Panc1 (cell line): ENCODE data around the gene NFATC2IP.

Experiments
- POLR2AphosphoS5 ChIP-seq: IDR thresholded peaks from 2 replicates; pipeline ENCODE4 v1.6.1; 2012; ENCODE audit warnings: mild to moderate bottlenecking, low read depth, low read length, moderate library complexity
- TCF7L2 ChIP-seq: IDR thresholded peaks from 2 replicates; pipeline ENCODE4 v1.6.1; 2011; ENCODE audit warnings: mild to moderate bottlenecking, low read depth, low read length, inconsistent platforms
- TF ChIP-seq, protein P1 (sequence below): fragments of 450-650 bp; IDR thresholded peaks from 2 replicates; pipeline ENCODE4 v1.5.1; 2017; ENCODE audit warnings: mild to moderate bottlenecking
- TF ChIP-seq, protein P2 (sequence below), 2 experiments: IDR thresholded peaks; 2 replicates each; pipeline ENCODE4 v1.6.1; 2011 to 2012; ENCODE audit warnings: low read depth in 2 of 2, control low read depth in 1 of 2, low read length in 1 of 2, mild to moderate bottlenecking in 1 of 2, moderate library complexity in 1 of 2; ENCODE audit not compliant: insufficient read depth in 1 of 2

DNA sequence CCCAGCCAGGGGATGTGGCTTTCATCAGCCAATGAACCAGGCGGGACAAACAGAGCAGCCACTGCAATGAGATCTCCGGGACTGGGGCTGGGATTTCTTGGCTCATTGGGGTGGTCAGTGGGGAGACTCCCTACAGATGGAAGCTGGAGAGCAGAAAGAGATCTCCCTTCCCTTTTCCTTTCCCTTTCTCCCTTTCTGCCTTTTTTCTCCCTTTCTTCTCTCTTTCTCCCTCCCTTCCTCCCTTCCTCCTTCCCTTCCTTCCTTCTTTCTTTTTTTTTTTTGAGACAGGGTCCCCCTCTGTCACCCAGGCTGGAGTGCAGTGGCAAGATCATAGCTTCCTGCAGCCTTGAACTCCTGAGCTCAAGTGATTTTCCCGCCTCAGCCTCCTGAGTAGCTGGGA lies 48.1 kb downstream of the NFATC2IP start:
- TF ChIP-seq, protein P1, sequence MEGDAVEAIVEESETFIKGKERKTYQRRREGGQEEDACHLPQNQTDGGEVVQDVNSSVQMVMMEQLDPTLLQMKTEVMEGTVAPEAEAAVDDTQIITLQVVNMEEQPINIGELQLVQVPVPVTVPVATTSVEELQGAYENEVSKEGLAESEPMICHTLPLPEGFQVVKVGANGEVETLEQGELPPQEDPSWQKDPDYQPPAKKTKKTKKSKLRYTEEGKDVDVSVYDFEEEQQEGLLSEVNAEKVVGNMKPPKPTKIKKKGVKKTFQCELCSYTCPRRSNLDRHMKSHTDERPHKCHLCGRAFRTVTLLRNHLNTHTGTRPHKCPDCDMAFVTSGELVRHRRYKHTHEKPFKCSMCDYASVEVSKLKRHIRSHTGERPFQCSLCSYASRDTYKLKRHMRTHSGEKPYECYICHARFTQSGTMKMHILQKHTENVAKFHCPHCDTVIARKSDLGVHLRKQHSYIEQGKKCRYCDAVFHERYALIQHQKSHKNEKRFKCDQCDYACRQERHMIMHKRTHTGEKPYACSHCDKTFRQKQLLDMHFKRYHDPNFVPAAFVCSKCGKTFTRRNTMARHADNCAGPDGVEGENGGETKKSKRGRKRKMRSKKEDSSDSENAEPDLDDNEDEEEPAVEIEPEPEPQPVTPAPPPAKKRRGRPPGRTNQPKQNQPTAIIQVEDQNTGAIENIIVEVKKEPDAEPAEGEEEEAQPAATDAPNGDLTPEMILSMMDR, result no peak
- TF ChIP-seq TCF7L2, result no peak
- TF ChIP-seq POLR2AphosphoS5, result no peak
- TF ChIP-seq, protein P2, sequence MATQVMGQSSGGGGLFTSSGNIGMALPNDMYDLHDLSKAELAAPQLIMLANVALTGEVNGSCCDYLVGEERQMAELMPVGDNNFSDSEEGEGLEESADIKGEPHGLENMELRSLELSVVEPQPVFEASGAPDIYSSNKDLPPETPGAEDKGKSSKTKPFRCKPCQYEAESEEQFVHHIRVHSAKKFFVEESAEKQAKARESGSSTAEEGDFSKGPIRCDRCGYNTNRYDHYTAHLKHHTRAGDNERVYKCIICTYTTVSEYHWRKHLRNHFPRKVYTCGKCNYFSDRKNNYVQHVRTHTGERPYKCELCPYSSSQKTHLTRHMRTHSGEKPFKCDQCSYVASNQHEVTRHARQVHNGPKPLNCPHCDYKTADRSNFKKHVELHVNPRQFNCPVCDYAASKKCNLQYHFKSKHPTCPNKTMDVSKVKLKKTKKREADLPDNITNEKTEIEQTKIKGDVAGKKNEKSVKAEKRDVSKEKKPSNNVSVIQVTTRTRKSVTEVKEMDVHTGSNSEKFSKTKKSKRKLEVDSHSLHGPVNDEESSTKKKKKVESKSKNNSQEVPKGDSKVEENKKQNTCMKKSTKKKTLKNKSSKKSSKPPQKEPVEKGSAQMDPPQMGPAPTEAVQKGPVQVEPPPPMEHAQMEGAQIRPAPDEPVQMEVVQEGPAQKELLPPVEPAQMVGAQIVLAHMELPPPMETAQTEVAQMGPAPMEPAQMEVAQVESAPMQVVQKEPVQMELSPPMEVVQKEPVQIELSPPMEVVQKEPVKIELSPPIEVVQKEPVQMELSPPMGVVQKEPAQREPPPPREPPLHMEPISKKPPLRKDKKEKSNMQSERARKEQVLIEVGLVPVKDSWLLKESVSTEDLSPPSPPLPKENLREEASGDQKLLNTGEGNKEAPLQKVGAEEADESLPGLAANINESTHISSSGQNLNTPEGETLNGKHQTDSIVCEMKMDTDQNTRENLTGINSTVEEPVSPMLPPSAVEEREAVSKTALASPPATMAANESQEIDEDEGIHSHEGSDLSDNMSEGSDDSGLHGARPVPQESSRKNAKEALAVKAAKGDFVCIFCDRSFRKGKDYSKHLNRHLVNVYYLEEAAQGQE (IDR thresholded peaks at IDR 0.05; ENCODE audit: insufficient read depth in 1 of 2, low read depth in 2 of 2, low read length in 1 of 2), result no peak
